Endothelial cell (in vitro differentiated cells): ENCODE results near the gene RHBG. TPM values are rescaled to one million over a fixed set of nuclear protein-coding genes. Genes with fewer than 3 reads are reported as not detected.
"Not testable (repeated sequence)": the region's sequence is repeated elsewhere in the genome, so short reads cannot be mapped to it uniquely, and the experiment has no call there.

ENCODE experiments used
- DNase-seq: peaks from one replicate; pipeline ENCODE4 v3.0.0; 2021; ENCODE audit warnings: low spot score
- H3K27ac Mint-ChIP-seq: one replicate; pipeline ENCODE4 v1.8.0; 2021; ENCODE audit warnings: mixed read lengths, inconsistent platforms; ENCODE audit not compliant: unreplicated experiment
- H3K27me3 Mint-ChIP-seq: one replicate; pipeline ENCODE4 v1.8.0; 2021; ENCODE audit warnings: mild to moderate bottlenecking, moderate library complexity, mixed read lengths, inconsistent platforms; ENCODE audit not compliant: unreplicated experiment
- H3K36me3 Mint-ChIP-seq: one replicate; pipeline ENCODE4 v1.8.0; 2021; ENCODE audit warnings: mild to moderate bottlenecking, low read depth, mixed read lengths, inconsistent platforms; ENCODE audit not compliant: unreplicated experiment
- H3K4me1 Mint-ChIP-seq: one replicate; pipeline ENCODE4 v1.8.0; 2021; ENCODE audit warnings: mild to moderate bottlenecking, mixed read lengths, inconsistent platforms; ENCODE audit not compliant: unreplicated experiment
- H3K4me3 Mint-ChIP-seq: one replicate; pipeline ENCODE4 v1.8.0; 2021; ENCODE audit warnings: mild to moderate bottlenecking, mixed read lengths, inconsistent platforms; ENCODE audit not compliant: unreplicated experiment
- H3K9me3 Mint-ChIP-seq: one replicate; pipeline ENCODE4 v1.8.0; 2021; ENCODE audit warnings: mixed read lengths, inconsistent platforms; ENCODE audit not compliant: unreplicated experiment
- CTCF ChIP-seq: fragments of 200-600 bp; sonication (generic); IDR thresholded peaks from one replicate; pipeline ENCODE4 v1.5.0; 2021; ENCODE audit warnings: antibody characterized with exemption; ENCODE audit not compliant: unreplicated experiment
- total RNA-seq: library from RNA; stranded (reverse); fragmentation: NEBNext Ultra II Directional; extraction: Animal tissue kit (Norgen Biotek cat#: 25700); gene quantifications from one replicate; pipeline ENCODE4 v1.2.1, GENCODE V29; 2021; ENCODE audit not compliant: unreplicated experiment

The RHBG gene
- total RNA-seq, 1 donor from 2014 or later = not detected

GRCh38 chr1:156360534-156360933 lies 8.5 kb upstream of the RHBG start:
- peaks cover 8% of the 10 kb centered on the region for H3K27me3 Mint-ChIP-seq

GRCh38 chr1:156365754-156366153 lies 3.3 kb upstream of the RHBG start:
- no peaks in the 10 kb centered on the region for H3K9me3 Mint-ChIP-seq
- no peak for DNase-seq
- H3K27me3 Mint-ChIP-seq = peaks cover 8% of the 10 kb centered on the region
- H3K4me1 Mint-ChIP-seq = peaks cover 4% of the 10 kb centered on the region
- H3K36me3 Mint-ChIP-seq = no peaks in the 10 kb centered on the region
- no peak overlapping the region for H3K4me3 Mint-ChIP-seq
- no peak overlapping the region for H3K27ac Mint-ChIP-seq
- no peak for TF ChIP-seq CTCF

More at GRCh38 chr1:156360534-156360933, 8.5 kb upstream of the RHBG start:
- no peaks in the 10 kb centered on the region for H3K9me3 Mint-ChIP-seq
- H3K4me3 Mint-ChIP-seq = no peak overlapping the region
- DNase-seq = no peak
- peaks cover 6% of the 10 kb centered on the region for H3K4me1 Mint-ChIP-seq
- H3K36me3 Mint-ChIP-seq = no peaks in the 10 kb centered on the region
- TF ChIP-seq CTCF = no peak
- no peak overlapping the region for H3K27ac Mint-ChIP-seq

DNA sequence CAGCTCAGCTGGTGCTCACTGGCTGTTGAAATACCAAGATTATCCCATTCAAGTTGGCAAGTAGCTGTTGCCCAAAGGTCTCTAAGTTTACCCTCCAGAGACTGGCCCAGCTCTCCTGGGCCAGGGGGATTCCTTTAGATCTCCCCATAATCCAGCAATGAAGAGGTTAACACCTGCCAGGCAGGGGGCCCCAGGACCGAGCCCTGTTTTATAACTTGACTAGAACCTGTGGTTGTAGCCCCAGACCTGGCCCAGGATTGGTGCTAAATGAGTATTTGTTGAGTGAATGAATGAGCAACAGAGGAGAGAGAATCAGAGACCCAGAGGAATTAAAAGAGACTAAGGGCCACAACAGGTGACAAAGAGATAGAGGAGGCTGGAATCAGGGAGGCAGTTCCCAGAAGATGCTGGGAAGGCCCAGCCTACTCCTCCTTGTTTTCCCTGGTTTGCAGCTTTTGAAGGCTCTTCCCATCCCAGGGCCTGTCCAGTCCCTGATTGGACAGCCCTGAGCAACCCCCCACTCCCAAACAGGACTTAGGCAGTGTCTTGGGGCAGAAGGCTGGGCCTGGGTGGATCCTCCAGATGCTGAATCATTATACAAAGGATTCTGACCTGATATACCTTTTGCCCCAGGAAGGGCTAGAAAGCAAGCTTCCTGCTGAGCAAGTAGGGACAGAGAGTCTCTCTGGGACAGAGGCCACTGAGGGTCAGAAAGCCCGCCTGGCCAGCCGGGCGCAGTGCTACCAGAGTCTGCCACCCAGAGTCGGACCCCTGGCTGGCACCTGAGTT lies 2.4 kb upstream of the RHBG start:
- H3K4me1 Mint-ChIP-seq = peaks cover 4% of the 10 kb centered on the region
- DNase-seq = no peak
- H3K4me3 Mint-ChIP-seq = no peak overlapping the region
- peaks cover 8% of the 10 kb centered on the region for H3K27me3 Mint-ChIP-seq
- no peaks in the 10 kb centered on the region for H3K36me3 Mint-ChIP-seq
- H3K27ac Mint-ChIP-seq = no peak overlapping the region
- H3K9me3 Mint-ChIP-seq = no peaks in the 10 kb centered on the region
- no peak for TF ChIP-seq CTCF

DNA sequence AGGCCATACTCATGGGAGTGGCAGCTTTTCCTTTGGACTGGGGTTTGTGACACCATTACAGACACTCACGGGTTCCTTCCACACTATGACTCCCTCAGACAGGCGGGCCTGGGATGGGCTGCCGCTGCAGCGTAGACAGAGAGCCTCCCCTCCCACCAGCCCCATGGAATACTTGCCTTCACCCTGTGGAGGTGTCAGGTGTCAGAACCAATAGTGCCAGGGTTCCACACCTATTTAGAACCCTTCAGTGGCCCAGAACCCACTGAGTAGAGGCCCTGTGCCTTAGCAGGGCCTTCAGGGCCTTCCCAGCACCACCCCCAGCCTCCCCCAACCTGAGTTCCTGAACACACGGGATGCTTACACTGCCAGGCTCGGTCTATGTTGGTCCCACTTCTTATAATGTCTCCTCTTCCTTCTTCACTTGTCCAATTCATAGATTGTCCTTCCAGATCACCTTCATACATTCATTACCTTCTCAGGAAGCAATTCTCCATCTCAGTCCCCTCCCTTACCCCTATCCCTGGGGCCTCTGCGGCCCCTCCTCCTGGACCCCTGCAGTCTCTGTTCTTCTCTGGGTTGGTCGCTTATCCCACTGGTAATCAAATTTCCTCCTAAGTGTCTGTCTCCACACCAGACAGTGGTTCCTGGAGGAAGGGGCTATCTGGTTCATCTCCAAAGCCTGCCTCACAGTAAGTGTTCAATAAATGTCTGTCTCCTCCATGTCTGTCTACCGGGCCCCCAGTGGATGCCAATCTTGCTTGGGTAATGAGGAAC lies 1.4 kb upstream of the RHBG start:
- Mint-ChIP-seq H3K4me1 (peaks cover 4% of the 10 kb centered on the region), H3K36me3 (no peaks in the 10 kb centered on the region), H3K27ac (no peak overlapping the region), H3K9me3 (no peaks in the 10 kb centered on the region), H3K4me3 (no peak overlapping the region), H3K27me3 (peaks cover 8% of the 10 kb centered on the region)
- DNase-seq = no peak
- no peak for TF ChIP-seq CTCF

DNA sequence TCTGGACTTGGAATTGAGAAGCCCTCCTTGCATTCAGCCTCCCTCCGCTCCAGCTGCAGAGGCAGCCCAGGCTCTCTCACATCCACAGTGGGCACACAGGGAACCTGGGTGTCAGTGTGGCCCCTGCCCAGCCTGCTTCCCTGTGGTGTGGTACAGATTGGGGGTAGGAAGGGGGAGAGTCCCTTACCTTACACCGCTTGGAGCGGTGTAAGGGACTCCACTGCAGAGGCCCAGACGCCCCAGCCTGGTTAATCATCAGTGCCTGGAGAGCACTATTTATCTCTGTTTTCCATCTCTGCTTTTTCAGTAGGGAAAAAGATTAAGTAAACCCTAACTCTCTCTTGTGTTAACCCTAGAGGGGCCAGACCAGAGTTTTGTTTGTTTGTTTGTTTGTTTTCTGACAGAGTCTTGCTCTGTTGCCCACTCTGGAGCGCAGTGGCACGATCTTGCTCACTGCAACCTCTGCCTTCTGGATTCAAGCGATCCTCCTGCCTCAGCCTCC lies 803 bp upstream of the RHBG start:
- no peak for DNase-seq
- TF ChIP-seq CTCF = no peak
- Mint-ChIP-seq H3K36me3 (no peaks in the 10 kb centered on the region), H3K4me3 (no peak overlapping the region), H3K4me1 (peaks cover 4% of the 10 kb centered on the region), H3K27me3 (peaks cover 8% of the 10 kb centered on the region), H3K27ac (no peak overlapping the region), H3K9me3 (no peaks in the 10 kb centered on the region)

DNA sequence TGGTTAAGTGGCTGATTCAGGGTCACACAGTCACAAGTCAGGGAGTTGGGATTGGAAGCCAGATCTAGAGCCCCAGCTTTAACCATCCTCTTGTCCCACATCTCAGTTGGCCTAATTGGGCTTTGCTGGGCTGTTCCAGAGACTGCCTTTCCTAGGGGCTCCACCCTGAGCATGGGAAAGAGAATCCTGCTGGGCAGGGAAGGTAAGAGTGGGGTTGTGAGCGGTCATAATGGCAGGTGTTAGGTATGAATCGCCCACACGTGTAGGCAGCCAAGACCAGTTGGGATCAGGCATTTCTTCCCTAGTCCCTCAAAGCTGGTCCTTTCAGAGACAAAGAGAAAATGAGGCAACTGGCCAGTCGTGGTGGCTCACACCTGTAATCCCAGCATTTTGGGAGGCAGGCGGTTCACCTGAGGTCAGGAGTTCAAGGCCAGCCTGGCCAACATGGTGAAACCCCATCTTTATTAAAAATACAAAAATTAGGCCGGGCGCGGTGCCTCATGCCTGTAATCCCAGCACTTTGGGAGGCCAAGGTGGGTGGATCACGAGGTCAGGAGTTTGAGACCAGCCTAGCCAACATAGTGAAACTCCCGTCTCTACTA lies 775 bp downstream of the RHBG start:
- H3K9me3 Mint-ChIP-seq, H3K4me1 Mint-ChIP-seq, H3K4me3 Mint-ChIP-seq, DNase-seq, H3K27ac Mint-ChIP-seq, H3K36me3 Mint-ChIP-seq, H3K27me3 Mint-ChIP-seq: not testable (repeated sequence)
